GM18520 (cell line): ENCODE measurements around the gene P4HA3.

Experiments
- ATAC-seq: cut with Tn5 transposase; IDR thresholded peaks from one replicate; pipeline ENCODE4 v1.9.1; 2021; ENCODE audit not compliant: unreplicated experiment

Gene P4HA3

DNA sequence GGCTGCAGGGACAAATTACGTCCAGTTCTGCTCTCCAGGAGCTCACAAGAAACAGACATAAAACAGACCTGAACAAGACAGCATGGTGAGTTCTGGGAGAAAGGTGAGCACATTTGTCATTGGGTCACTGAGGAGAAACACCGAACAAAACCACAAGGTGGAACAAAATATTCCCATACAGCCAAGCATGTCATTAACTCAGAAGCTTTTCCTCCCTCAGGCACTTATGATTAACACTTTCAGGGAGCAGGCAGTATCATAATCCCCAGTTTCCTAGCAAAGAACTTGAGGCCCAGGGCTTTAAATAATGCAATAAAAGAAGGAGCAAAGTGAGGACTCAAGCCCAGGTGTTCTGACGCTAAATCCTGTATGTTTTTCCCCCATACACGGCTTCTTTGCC lies 43.0 kb downstream of the P4HA3 start:
- ATAC-seq = no peak

DNA sequence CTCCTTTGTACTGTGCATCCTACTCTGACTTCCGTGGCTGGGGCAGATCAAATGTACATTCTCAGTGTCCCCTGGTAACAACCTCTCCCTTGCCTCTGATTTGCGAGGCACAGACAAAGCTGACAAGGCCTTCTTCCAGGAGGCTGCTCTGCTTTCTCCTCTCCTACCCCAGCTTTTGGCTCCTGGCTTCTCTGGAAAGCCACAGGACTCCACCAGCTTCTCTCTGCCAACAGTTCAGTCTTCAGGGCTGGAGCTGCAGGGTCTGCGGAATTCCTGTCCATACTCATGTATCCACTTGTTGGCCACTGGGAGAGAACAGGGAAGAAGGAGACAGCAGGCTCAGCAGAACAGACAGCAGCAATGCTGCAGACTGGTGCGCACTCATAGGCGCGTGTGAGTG lies 44.4 kb downstream of the P4HA3 start:
- ATAC-seq = no peak

- no peak for ATAC-seq
These were observed 46.2 kb downstream of the P4HA3 start for GRCh38 chr11:74265256-74265655.

DNA sequence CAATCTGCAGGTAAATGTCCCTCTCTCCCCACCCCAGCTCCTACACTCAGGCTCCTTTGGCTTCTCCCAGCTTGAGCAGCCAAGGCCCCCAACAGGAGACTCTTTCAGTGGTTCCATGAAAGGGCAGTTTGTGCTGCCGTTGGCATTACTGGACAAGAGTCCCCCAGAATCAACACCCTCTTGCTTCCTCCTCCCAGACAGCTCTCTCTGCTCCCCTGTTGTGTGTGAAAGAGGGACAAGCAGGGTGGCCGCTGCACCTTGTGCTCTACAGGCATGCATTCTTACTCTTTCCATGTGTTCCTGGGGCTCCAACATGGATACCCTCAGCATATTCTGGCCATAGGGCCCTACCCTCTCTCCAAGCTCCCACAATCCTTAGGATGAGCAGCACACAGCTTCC lies 48.7 kb downstream of the P4HA3 start:
- ATAC-seq = no peak

DNA sequence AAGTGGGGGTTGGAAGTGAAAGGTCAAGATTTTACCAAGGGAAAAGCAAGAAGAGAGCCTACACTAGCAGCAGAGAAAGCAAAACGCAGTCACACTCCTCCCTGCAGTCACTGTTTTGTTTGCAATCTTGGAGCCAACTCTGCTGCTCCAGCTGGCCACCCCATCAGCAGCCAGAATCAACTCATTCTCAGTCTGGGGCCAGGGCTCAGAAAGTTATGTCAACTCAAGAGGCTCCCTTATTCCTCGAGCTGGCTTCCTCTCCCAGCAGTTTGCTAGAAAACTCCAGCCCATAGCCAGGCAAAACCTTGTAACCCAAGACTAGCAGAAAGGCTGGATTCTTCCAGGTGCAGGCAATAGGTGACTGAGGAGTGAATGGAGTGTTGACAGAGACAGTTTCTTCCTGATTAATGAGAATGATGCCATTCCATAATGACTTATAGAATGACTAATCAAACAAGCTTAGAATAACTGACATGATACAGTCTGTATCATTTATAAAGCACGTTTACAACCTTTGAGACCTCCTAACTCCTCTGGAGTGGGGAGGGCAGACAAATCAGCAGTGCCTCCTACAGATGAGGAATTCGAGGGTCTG lies 53.4 kb downstream of the P4HA3 start:
- ATAC-seq = no peak

DNA sequence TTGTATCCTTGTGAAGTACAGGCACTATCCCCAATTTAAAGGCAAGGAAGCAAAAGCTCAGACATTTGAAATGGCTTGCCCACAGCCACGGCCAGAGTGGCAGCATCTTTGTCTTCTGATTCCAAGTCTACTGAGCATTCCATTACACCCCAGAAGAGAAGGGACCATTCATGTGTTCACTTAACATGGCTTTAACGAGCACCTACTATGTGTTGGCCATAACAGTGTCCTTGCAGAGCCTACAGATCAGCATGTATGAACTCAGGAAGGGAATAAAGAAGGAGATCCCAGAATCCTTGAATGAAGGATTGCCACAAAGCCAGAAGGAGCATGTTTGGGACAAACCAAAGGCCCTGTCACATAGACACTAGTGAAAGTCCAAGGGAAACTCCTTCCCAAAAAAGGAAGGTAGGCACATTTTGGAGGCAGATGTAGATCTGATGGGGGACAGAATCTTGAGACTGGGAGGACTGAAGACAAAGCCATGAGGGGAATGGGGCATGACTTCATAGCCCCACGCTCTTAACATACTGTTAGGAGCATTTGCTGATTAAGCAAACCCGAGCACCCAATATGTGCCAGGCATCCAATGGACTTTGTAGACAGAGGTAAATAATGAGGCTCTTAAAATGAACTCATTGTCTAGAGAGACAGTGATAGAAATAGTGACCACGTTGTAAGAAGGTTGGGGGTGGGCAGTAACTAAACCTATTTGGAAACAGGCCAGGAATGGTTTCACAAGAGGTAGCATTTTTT lies 54.9 kb downstream of the P4HA3 start:
- ATAC-seq = no peak

DNA sequence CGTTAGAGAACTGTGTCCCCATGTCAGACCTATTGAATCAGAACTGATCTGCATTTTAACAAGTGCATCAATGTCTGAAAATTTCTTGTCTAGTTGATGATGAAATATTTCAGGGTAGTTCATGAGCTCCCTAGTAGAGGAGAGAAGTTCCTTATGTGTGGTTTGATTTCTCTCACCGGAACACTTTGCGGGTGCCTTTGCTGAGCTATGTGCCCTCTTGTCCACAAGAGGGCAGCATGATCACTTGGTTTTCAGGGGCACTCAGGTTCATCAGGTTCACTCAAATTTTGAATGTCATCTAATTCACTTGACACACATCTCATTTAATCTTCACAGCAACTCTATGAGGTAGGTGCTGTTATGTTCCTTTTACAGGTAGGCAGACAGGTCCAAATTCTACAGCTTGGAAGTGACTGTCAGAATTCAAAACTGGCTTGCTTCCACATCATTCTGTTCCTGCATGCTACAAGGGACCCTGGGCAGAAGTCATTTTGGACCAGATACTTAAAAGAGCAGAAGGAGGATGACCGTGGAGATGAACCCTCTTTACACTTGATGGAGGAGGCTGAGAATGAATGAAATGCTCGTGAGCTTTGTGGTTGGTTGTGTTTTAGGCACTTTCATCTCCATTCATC lies 55.6 kb downstream of the P4HA3 start:
- ATAC-seq = no peak

DNA sequence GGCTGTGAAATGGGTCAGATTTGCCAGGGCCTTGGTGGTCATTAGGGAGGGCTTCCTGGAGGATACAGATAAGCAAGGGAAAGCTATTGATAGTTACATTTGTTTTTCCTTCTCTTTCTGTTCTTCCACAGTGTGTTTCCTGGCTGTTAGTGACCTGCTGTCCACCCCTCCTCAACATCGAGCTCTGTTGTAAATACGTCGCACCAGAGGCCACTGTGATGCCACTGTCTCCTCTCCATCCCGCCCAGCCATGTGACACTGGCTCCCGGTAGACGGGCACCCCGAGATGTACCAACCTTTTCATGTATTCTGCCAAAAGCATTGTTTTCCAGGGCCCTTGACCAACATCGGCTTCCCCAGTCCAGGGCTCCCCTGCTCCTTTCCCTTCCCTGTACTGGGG lies 58.1 kb downstream of the P4HA3 start:
- ATAC-seq = no peak

DNA sequence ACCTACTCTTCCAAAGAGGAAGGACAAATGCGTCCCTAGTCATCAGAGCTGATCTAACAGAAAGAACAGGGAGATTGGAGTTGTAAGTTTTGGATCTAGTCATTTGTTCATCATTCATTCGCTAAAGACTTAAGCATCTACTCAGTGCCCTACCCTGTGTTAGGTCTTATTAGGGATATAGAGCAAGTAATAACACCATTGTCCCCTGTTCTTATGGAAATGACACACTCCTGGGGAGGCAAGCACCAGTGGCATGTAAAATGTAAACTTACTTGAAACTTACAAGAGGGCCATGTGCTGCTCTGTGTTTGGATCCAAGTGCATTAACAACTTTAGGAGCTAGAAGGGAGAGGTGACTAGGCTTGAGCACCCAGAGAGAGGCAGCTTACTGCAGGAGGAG lies 61.9 kb downstream of the P4HA3 start:
- no peak for ATAC-seq

DNA sequence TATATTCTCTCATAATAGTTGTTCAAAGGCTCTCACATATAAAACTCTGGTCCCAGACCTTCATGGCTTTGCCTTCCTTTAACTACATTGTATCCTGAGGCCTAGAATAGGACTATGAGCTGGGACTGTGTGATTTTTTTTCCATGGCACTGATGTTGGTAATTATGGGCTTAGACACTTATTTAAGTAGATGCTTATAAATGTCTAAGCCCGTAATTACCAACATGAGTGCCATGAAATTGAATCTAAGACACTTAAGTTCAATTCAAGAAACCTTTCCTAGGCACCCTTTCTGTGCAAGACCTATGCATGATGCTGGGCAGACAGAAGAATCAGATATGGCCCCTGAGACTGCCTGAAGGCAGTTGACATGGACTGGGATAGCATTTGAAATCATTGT lies 63.0 kb downstream of the P4HA3 start:
- no peak for ATAC-seq

GRCh38 chr11:74238243-74238642 lies 73.2 kb downstream of the P4HA3 start:
- ATAC-seq = no peak

- no peak for ATAC-seq
These were observed 73.9 kb downstream of the P4HA3 start for GRCh38 chr11:74237541-74237940.

DNA sequence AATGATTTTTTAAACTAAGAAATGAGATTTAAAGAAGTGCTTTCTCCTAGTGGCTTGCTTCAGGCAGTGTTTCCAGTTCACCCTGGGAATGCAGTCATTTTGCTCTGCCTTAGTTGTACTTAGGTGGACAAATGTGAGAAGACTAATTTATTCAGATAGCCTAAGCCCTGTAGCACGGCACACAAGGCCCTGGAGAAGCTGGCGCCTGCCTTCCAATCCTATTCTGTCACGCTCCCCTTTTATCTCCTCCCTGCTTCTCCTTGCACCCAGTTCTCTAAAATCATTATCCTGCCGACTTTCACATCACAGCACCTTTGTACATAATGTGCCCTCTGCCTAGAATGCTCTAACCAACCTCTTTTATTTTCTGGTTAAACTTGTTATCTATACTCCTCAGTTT lies 76.3 kb downstream of the P4HA3 start:
- ATAC-seq = no peak

DNA sequence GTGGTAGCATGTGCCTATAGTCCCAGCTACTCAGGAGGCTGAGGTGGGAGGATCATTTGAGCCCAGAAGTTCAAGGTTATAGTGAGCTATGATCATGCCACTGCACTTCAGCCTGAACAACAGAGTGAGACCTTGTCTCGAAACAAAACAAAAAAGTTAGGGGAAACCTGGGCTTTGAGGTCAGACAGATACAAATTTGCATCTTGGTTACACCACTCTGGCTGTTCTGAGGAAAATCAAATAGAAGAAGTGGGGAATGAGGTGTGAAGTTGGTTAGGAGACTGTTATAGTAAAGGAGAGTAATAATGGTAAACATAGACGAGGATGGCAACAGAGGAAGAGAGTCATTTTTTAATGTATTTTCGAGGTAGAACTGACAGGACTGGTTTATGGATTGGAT lies 77.8 kb downstream of the P4HA3 start:
- ATAC-seq = no peak

- no peak for ATAC-seq
These were observed 79.0 kb downstream of the P4HA3 start for GRCh38 chr11:74232311-74232950.

GRCh38 chr11:74226907-74227306 lies 84.5 kb downstream of the P4HA3 start:
- ATAC-seq = no peak

GRCh38 chr11:74225565-74225964 lies 85.9 kb downstream of the P4HA3 start:
- no peak for ATAC-seq

DNA sequence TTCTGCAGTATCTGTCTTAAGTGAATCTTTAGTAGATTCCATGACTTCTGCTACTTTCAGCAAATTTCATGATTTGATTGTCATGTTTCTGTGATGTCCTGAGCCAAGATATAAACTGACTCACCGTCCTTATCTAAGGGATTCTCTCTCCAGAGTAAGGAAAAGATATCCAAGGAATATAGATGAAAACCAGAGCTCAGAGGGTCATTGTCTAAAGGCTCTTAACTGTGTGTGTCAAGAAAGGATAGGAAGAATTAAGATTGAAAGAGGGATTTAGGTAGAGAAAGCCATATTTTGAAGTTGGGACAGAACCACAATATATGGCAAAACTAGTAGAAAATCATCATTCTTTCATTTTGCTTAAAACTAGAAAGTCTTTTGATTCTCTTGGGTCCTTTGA lies 89.6 kb downstream of the P4HA3 start:
- ATAC-seq = no peak

DNA sequence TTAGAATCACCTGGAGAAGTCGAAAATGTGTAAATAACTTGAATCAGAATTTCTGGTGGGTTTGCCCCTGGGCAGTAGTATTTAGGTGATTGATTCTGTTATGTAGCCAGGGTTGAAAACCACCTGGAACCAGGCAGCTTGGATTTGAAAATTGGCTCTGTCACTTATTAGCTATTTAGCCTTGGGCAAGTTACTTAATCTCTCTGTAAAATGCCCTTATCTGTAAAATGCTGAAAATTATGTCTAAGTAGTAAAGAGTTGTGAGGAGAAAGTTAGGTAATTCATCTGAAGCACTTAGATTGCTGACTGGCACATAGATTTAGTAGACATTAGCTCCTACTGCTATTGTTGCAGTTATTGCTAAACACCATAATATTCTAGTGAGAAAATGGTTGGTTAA lies 91.1 kb downstream of the P4HA3 start:
- ATAC-seq = no peak
